Measurements from ENCODE around the gene TESK2.
"Not testable (repeated sequence)": the region's sequence is repeated elsewhere in the genome, so short reads cannot be mapped to it uniquely, and the experiment has no call there.

Gene TESK2

DNA sequence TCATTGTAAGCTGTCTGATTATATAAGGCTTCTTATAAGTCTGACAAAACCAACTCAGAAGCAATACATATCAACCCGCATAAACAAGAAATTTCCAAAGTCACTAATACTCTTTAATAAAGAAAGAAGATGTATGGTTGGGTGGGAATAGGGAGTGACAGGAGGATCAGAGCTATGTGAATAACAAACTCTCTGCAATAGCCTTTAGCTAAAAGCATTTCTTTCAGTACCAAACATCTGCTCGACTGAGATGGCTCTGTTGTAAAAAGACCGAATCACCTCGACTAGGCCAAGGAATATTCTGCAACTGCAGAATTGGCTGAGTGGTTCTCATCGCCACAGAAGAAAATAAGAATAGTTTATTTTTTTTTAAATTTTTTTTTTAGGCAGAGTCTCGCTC is 111.4 kb downstream of the TESK2 start:
- DNase-seq (ENCODE audit: low read depth in 2 of 3, low spot score in 1 of 3), result no peak

DNA sequence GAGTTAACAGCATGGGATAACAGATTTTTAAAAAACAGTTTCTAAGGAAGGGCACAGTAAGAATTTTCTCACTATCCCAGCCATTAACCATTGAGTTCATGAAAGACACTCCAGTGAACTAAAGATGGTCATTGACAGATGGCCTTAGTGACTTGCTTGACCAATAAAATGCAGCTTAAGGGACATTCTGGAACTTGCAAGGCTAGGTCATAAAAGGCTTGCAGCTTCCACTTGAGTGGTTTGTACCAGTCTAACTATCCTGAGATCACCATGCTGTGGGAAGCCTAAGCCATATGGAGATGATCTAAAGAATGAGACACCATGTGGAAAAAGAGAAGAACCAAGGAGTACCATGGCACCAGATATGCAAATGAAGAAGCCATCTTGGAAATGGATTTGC is 112.8 kb downstream of the TESK2 start:
- no peak for DNase-seq (ENCODE audit: low read depth in 2 of 3, low spot score in 1 of 3)

DNA sequence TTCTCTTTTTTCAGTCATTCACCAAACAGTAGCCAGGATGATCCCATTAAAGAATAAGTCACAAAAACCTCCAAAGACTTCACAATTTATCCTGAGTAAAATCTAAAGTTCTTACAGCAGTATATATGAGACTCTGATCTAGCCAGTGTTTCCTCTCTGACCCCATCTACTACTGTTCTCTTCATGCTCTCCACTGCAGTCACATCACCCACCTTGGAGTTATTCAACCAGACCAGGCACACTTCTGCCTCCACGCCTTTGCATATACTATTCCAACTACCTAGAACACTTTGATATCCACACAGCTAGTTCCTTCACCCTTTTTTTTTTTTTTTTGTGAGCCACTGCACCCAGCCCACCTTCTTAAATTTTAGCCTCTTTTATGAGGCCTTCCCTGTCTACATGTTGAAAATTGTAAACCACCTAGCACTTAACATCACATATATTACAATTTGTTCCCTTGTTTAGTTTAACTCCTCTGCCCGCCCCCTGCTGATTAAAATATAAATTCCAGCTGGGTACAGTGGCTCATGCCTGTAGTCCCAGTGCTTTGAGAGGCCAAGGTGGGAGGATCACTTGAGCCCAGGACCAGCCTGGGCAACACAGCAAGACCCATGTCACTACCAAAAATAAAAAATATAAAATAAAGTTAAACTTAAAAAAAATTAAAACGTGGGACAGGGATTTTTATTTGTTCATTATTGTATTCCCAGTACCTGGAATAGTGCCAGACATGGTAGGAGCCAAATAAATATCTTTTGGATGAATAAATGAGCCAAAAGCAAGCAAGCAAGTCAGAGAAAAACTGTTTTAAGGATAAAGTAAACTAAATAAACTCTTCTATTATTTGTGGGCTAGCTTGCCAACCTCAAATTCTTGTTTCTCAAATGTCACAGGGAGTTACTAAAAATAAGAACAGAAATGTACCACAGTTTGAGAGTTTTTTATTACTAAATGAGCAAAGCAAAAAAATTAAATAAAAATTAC is 115.6 kb downstream of the TESK2 start:
- DNase-seq (ENCODE audit: low read depth in 2 of 3, low spot score in 1 of 3), result no peak

- no peak for DNase-seq (ENCODE audit: low read depth in 2 of 3, low spot score in 1 of 3)
Measured at GRCh38 chr1:45373573-45373972, 117.4 kb downstream of the TESK2 start.

GRCh38 chr1:45370575-45370974 is 120.4 kb downstream of the TESK2 start:
- no peak for DNase-seq (ENCODE audit: low read depth in 2 of 3, low spot score in 1 of 3)

DNA sequence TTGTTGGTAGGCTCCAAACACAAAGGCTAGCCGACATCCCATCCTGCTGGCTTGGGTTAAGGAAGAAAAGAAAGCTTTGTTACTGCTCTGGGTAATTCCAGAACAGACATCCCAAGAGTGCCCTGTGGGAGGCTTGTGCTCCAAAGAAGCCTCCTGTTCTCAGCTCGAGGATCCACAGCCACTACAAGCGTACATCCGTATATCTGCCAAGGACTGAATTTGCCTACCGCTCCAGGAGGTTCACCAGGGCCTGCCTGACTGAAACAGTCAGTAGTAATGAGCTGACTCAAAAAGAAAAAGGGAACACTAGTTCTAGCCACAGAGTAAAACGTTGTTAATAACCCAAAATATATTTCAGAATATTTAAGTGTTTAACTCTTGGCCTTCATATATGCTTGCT is 125.9 kb downstream of the TESK2 start:
- DNase-seq (ENCODE audit: low read depth in 2 of 3, low spot score in 1 of 3), result no peak

DNA sequence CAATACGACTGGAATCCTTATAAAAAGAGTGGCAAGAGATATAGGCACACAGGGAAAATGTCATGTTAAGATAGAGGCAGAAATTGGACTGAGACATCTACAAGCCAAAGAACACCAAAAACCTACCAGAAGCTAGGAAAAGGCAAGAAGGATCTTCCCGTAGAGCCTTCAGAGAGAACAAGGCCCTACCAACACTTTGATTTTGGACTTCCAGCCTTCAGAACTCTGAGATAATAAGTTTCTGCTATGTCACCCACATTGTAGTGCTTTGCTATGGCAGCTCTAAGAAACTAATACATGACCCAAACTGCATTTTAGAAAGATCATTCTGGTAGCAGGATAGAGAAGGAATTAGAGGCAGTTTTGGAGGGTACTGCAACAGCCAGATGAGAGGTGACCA is 126.7 kb downstream of the TESK2 start:
- DNase-seq (ENCODE audit: low read depth in 2 of 3, low spot score in 1 of 3), result no peak

- DNase-seq (ENCODE audit: low read depth in 2 of 3, low spot score in 1 of 3), result not testable (repeated sequence)
Measured at GRCh38 chr1:45360981-45361380, 130.0 kb downstream of the TESK2 start.

GRCh38 chr1:45359882-45360513 is 131.0 kb downstream of the TESK2 start:
- peak in 2 of 3 donors; percentile 38 to 65 for DNase-seq (ENCODE audit: low read depth in 2 of 3, low spot score in 1 of 3)

- no peak for DNase-seq (ENCODE audit: low read depth in 2 of 3, low spot score in 1 of 3)
Measured at GRCh38 chr1:45356186-45356585, 134.8 kb downstream of the TESK2 start.

GRCh38 chr1:45355683-45356082 is 135.3 kb downstream of the TESK2 start:
- no peak for DNase-seq (ENCODE audit: low read depth in 2 of 3, low spot score in 1 of 3)

DNA sequence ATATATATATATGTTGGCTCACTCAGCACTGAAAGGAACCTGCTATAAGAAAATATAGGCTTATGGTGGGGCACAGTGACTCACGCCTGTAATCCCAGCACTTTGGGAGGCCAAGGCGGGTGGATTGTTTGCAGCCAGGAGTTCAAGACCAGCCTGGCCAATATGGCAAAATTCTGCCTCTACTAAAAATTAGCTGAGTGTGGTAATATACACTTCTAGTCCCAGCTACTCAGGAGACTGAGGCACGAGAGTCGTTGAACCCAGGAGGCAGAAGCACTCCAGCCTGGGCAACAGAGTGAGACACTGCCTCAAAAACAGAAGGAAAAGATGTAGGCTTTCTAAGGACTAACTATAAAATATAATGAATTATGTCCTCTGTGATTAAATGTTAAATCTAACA is 136.1 kb downstream of the TESK2 start:
- no peak for DNase-seq (ENCODE audit: low read depth in 2 of 3, low spot score in 1 of 3)

DNA sequence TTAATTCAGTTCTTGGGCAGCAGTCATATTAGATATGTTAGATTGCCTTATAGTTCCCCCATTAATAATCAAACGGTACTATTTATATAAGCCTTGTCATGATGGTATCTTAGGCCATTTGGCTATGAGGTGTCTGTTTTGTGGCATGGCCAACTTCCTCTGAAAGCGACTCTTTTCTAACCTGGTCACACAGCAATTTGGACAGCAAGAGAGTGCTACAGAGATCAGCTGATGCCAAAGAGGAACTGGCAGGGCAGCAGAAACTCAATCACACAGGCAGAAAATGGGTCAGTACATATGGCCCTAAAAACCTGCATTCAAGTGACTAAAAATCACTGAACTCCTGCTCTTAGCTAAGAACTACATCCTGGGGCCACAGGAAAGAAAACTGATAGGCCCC is 137.3 kb downstream of the TESK2 start:
- no peak for DNase-seq (ENCODE audit: low read depth in 2 of 3, low spot score in 1 of 3)

GRCh38 chr1:45351508-45351907 is 139.5 kb downstream of the TESK2 start:
- DNase-seq (ENCODE audit: low read depth in 2 of 3, low spot score in 1 of 3), result no peak

- DNase-seq (ENCODE audit: low read depth in 2 of 3, low spot score in 1 of 3), result no peak
Measured at GRCh38 chr1:45348966-45349677, 141.8 kb downstream of the TESK2 start.

GRCh38 chr1:45348609-45348965 is 142.4 kb downstream of the TESK2 start:
- no peak for DNase-seq (ENCODE audit: low read depth in 2 of 3, low spot score in 1 of 3)

DNA sequence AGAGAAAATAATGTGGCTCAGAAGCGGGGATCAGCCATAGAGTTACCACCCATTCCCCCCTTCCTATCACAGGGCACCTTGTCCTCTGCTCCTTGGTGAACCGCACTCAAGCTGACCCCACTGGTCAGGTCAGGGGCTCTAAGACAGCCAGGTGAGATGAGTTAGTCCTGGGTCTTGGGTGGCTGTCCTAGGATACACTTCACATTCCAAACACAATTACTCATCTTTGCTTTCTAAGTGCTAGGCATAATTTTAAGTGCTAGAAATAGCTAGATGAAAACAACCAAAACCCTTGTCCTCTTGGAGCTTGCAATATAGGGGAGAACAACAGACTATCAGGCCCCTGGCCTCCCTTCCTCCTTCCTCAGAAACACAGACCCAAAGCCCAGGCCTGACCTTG is 142.9 kb downstream of the TESK2 start:
- no peak for DNase-seq (ENCODE audit: low read depth in 2 of 3, low spot score in 1 of 3)

DNA sequence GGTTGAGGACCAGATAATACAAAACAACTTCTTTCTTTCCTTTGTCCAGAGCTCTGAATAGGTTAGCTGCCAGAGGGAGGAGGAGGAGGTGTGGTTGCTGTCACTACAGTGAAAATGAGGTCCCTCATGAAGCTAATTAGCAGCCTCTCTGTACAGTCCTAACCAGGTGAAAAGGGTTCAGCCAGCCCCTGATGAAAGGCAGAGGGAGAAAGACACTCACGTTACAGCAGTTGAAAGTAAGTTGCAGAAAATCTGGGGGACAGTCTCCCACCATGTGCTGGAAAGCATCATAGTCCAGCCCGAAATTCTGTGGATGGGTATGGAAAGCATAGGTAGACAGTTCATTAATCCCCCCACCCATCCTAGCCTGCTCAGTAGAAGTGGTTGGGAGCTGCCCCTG is 144.5 kb downstream of the TESK2 start:
- DNase-seq (ENCODE audit: low read depth in 2 of 3, low spot score in 1 of 3), result no peak

DNA sequence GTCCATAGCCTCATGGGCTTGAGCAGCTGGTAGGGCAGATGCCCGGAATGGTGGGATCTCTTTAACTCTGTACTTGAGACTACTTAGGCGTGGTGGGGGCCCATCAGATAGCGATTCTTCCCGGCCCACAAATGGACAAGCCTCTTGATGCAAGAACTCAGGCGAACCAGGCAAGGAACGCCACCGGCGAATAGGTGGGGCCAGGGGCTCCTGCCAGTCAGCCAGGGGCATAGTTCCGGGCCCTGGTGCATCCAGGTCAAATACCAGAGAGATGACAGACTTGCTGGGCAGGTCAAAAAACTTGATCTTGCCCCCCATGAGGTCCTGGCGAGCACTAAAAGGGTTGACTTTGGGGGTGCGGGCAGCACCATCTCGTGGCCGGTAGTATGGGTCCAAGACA is 145.9 kb downstream of the TESK2 start:
- no peak for DNase-seq (ENCODE audit: low read depth in 2 of 3, low spot score in 1 of 3)

DNA sequence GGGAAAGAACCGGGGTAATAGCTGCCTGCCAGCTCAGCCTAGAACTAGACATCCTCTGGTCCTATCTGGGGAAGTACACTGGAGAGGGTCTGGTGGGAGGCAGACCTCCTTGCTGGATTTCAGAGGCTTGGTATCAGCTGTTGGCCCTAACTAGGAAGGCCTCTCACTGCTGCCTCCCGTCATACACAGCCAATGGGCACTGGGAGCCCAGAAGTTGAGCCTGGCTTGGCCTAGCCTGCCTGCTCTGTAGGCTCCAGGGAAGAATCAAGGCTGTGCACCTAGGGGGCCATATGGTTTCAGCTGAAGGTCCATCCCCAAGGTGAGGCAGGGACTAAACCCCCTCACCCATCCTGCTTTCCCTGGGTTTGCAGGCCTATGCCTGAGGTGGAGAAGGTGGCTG is 146.5 kb downstream of the TESK2 start:
- no peak for DNase-seq (ENCODE audit: low read depth in 2 of 3, low spot score in 1 of 3)

DNA sequence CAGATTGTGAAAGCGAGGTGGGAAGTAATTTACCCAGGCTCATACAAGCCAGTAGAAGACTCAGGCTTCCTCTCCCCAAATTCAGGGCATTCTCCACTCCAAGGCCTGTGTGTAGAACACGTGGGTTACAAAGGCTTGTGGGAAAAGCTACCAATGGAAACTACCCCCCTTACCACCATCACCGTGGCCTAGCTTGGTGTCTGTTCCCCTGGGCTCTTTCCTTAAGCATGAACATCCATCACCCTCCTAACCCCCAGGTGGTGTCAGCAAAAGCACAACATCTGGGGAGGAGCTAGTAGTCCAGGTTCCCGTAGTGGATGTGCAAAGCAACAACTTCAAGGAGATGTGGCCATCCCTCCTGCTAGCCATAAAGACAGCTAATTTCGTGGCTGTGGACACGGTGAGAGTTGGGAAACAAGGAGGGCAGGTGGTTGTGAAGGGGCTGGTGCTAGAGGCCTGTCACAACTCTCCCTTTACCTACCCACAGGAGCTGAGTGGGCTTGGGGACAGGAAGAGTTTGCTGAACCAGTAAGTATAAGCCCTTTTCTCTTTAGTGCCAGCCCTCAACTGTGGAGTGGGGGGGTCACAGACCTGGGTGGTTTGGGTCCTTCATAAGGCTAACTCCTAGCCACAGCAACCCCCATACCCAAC is 150.0 kb downstream of the TESK2 start:
- DNase-seq (ENCODE audit: low read depth in 2 of 3, low spot score in 1 of 3), result peak in 1 of 3 donors; percentile 23
